ENCODE results near the gene PRXL2C.
"Not testable (repeated sequence)": the region's sequence is repeated elsewhere in the genome, so short reads cannot be mapped to it uniquely, and the experiment has no call there.

Gene PRXL2C

GRCh38 chr9:96615411-96615810 is 39.7 kb downstream of the PRXL2C start:
- ATAC-seq: no peak
- no peak for TF ChIP-seq ISL1 (CRISPR knock-in tag; IDR thresholded peaks at IDR 0.05)

DNA sequence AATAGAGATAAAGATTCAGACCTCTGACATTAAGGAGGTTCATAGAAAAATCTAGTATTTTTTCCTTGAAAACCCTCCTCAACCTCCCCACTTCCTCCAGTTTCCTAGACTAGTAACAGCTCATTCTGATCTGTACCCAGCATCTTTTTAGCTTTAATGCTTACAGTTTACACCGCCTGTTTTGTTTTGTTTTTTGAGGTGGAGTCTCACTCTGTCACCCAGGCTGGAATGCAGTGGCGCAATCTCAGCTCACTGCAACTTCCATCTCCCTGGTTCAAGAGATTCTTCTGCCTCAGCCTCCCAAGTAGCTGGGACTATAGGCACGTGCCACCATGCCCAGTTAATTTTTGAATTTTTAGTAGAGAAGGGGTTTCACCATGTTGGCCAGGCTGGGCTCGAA is 40.5 kb downstream of the PRXL2C start:
- not testable (repeated sequence) for ATAC-seq

- no peak for TF ChIP-seq PPARA (CRISPR knock-in tag; IDR thresholded peaks at IDR 0.05; ENCODE audit: borderline replicate concordance)
- TF ChIP-seq ZNF565 (CRISPR knock-in tag; conservative IDR thresholded peaks at IDR 0.05; ENCODE audit: low read depth): no peak
- no peak for TF ChIP-seq BACH2 (CRISPR knock-in tag; IDR thresholded peaks at IDR 0.05; ENCODE audit: borderline replicate concordance)
- TF ChIP-seq RARB (CRISPR knock-in tag; IDR thresholded peaks at IDR 0.05): no peak
- no peak for TF ChIP-seq CSDC2 (CRISPR knock-in tag; IDR thresholded peaks at IDR 0.05)
- no peak for TF ChIP-seq ARNTL (CRISPR knock-in tag; IDR thresholded peaks at IDR 0.05; ENCODE audit: borderline replicate concordance, low read depth)
- TF ChIP-seq, protein P1, sequence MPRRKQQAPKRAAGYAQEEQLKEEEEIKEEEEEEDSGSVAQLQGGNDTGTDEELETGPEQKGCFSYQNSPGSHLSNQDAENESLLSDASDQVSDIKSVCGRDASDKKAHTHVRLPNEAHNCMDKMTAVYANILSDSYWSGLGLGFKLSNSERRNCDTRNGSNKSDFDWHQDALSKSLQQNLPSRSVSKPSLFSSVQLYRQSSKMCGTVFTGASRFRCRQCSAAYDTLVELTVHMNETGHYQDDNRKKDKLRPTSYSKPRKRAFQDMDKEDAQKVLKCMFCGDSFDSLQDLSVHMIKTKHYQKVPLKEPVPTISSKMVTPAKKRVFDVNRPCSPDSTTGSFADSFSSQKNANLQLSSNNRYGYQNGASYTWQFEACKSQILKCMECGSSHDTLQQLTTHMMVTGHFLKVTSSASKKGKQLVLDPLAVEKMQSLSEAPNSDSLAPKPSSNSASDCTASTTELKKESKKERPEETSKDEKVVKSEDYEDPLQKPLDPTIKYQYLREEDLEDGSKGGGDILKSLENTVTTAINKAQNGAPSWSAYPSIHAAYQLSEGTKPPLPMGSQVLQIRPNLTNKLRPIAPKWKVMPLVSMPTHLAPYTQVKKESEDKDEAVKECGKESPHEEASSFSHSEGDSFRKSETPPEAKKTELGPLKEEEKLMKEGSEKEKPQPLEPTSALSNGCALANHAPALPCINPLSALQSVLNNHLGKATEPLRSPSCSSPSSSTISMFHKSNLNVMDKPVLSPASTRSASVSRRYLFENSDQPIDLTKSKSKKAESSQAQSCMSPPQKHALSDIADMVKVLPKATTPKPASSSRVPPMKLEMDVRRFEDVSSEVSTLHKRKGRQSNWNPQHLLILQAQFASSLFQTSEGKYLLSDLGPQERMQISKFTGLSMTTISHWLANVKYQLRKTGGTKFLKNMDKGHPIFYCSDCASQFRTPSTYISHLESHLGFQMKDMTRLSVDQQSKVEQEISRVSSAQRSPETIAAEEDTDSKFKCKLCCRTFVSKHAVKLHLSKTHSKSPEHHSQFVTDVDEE (CRISPR knock-in tag; IDR thresholded peaks at IDR 0.05): no peak
- TF ChIP-seq, protein P2, sequence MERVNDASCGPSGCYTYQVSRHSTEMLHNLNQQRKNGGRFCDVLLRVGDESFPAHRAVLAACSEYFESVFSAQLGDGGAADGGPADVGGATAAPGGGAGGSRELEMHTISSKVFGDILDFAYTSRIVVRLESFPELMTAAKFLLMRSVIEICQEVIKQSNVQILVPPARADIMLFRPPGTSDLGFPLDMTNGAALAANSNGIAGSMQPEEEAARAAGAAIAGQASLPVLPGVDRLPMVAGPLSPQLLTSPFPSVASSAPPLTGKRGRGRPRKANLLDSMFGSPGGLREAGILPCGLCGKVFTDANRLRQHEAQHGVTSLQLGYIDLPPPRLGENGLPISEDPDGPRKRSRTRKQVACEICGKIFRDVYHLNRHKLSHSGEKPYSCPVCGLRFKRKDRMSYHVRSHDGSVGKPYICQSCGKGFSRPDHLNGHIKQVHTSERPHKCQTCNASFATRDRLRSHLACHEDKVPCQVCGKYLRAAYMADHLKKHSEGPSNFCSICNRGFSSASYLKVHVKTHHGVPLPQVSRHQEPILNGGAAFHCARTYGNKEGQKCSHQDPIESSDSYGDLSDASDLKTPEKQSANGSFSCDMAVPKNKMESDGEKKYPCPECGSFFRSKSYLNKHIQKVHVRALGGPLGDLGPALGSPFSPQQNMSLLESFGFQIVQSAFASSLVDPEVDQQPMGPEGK (CRISPR knock-in tag; IDR thresholded peaks at IDR 0.05; ENCODE audit: borderline replicate concordance): no peak
- TF ChIP-seq TCF4 (CRISPR knock-in tag; IDR thresholded peaks at IDR 0.05; ENCODE audit: borderline replicate concordance): no peak
- TF ChIP-seq ISL1 (CRISPR knock-in tag; IDR thresholded peaks at IDR 0.05): no peak
- TF ChIP-seq CSRNP3 (CRISPR knock-in tag; IDR thresholded peaks at IDR 0.05): no peak
- no peak for TF ChIP-seq ZNF8 (CRISPR knock-in tag; IDR thresholded peaks at IDR 0.05)
- no peak for TF ChIP-seq SNAI2 (CRISPR knock-in tag; IDR thresholded peaks at IDR 0.05)
- TF ChIP-seq ZFP30 (CRISPR knock-in tag; IDR thresholded peaks at IDR 0.05): no peak
- no peak for TF ChIP-seq ZC3H10 (CRISPR knock-in tag; IDR thresholded peaks at IDR 0.05)
- no peak for TF ChIP-seq CREB5 (CRISPR knock-in tag; IDR thresholded peaks at IDR 0.05; ENCODE audit: low read depth)
- no peak for TF ChIP-seq ZNF70 (CRISPR knock-in tag; IDR thresholded peaks at IDR 0.05)
- no peak for TF ChIP-seq ESRRG (CRISPR knock-in tag; IDR thresholded peaks at IDR 0.05)
- no peak for TF ChIP-seq GLIS3 (CRISPR knock-in tag; IDR thresholded peaks at IDR 0.05)
- TF ChIP-seq OSR1 (CRISPR knock-in tag; IDR thresholded peaks at IDR 0.05): no peak
- no peak; the same call in 2 of the 3 replicates for ATAC-seq
Measured at GRCh38 chr9:96612966-96613589, 42.0 kb downstream of the PRXL2C start.

DNA sequence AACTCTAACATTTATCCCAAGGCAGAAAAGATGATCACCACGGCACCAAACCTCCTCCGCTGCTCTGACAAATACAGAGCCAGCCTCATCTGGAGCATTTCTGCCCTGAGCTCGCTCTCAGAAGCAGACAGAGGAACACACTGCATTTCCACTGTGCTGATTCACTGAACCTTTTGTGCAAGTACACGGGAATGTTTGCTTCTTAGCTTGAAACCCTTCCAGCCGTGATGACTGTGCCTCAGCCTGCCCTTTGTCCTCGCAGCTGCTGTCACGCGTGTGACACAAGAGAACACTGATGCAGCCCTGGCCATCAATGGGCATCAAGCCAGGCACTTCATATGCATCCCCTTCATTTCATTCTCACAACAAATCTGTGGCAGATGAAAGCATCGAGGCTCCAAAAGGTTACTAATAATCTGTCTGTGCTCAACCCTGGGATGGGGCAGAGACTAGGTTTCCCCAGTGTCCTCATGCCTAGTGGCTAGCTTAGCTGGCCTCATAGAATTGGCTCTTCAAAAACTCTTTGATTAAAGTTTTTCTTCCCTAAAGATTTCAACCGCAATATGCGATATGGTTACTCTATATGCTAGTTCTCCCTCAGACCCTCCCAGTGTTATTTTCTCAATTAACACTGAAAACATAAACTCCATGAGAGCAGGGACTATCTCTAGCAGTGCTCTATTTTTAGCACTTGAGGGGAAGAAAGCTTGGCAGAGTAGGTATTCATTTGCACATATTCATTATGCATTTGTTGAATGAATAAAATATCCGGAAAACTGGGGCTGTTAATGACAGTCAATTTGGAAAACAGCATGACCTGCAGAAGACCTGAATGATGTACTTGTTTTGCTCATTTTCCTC is 42.8 kb downstream of the PRXL2C start:
- TF ChIP-seq CREB5 (CRISPR knock-in tag; IDR thresholded peaks at IDR 0.05; ENCODE audit: low read depth) (no peak), ZFP3 (CRISPR knock-in tag; IDR thresholded peaks at IDR 0.05) (peak; percentile 47; the same call in 1 of the 2 replicates)
- peak; percentile 96 for ATAC-seq
